ENCODE measurements around the gene PPIP5K2. TPM values are rescaled to one million over a fixed set of nuclear protein-coding genes. Genes with fewer than 3 reads are reported as not detected.

Gene PPIP5K2
- total and polyA plus RNA-seq, 2 donors (not counting 3 experiments of a cell fraction or from before 2014, with no cell fraction given), result 20.8 to 69.4 TPM

GRCh38 chr5:103114440-103114839 is 5.7 kb upstream of the PPIP5K2 start:
- dilution Hi-C loops (cut with MboI; ENCODE audit: extremely low pct_ligation_motif_present, low sequenced_read_pairs), result no loop called here
- DNase-seq (ENCODE audit: low read depth, low spot score) (no peak), FAIRE-seq (no peak)
- H3K4me2 ChIP-seq (ENCODE audit: insufficient read depth, low read length), result no peak overlapping the region
- peaks cover 9% of the 10 kb centered on the region for H3K4me1 ChIP-seq (ENCODE audit: control insufficient read depth, extremely low read depth, insufficient read depth, low read length)
- POLR2A ChIA-PET, result no interaction called here
- H3K4me3 ChIP-seq (replicated peaks in 1 of 3; ENCODE audit: insufficient read depth in 1 of 3, low read depth in 1 of 3, low read length in 3 of 3), result no peak overlapping the region
- intact Hi-C loops (cut with micrococcal nuclease), result no loop called here
- CTCF ChIA-PET, result no interaction called here
- H3K9me3 ChIP-seq (replicated peaks; ENCODE audit: control insufficient read depth, insufficient read depth, low read length), result no peaks in the 10 kb centered on the region
- no peaks in the 10 kb centered on the region for H3K9me1 ChIP-seq (replicated peaks; ENCODE audit: control insufficient read depth, extremely low read depth, insufficient read depth, low read length)
- H3K79me2 ChIP-seq (ENCODE audit: control insufficient read depth, insufficient read depth, low read length), result peaks cover 4% of the 10 kb centered on the region
- no peaks in the 10 kb centered on the region for H3K27me3 ChIP-seq (ENCODE audit: control insufficient read depth in 2 of 2, insufficient read depth in 2 of 2, low read length in 2 of 2)
- no peak overlapping the region for H2AFZ ChIP-seq (ENCODE audit: low read depth, low read length)
- H3K27ac ChIP-seq (ENCODE audit: insufficient read depth, low read depth, low read length), result no peak overlapping the region
- no TSS peak for BruUV-seq (replicated peaks)
- H3K9ac ChIP-seq (replicated peaks; ENCODE audit: extremely low read depth, insufficient read depth, low read length), result no peak overlapping the region
- no peaks in the 10 kb centered on the region for H3K36me3 ChIP-seq (ENCODE audit: control insufficient read depth in 2 of 2, extremely low read depth in 1 of 2, insufficient read depth in 2 of 2, low read length in 2 of 2)
- no peak for TF ChIP-seq POLR2A (IDR thresholded peaks at IDR 0.05; ENCODE audit: low read depth, low read length)
- no peak for TF ChIP-seq FOS (IDR thresholded peaks at IDR 0.05; ENCODE audit: borderline replicate concordance, insufficient read depth, low read length)
- no peak for TF ChIP-seq POLR2AphosphoS5 (IDR thresholded peaks at IDR 0.05; ENCODE audit: insufficient read depth, low read depth, low read length)
- no peak for TF ChIP-seq MYC (IDR thresholded peaks at IDR 0.05; ENCODE audit: low read depth, low read length)
- no peak for TF ChIP-seq EZH2 (IDR thresholded peaks at IDR 0.05; ENCODE audit: borderline replicate concordance, low read depth, low read length, severe bottlenecking)
- no peak for TF ChIP-seq MAX (IDR thresholded peaks at IDR 0.05; ENCODE audit: insufficient read depth, insufficient read length)
- TF ChIP-seq, protein P1, sequence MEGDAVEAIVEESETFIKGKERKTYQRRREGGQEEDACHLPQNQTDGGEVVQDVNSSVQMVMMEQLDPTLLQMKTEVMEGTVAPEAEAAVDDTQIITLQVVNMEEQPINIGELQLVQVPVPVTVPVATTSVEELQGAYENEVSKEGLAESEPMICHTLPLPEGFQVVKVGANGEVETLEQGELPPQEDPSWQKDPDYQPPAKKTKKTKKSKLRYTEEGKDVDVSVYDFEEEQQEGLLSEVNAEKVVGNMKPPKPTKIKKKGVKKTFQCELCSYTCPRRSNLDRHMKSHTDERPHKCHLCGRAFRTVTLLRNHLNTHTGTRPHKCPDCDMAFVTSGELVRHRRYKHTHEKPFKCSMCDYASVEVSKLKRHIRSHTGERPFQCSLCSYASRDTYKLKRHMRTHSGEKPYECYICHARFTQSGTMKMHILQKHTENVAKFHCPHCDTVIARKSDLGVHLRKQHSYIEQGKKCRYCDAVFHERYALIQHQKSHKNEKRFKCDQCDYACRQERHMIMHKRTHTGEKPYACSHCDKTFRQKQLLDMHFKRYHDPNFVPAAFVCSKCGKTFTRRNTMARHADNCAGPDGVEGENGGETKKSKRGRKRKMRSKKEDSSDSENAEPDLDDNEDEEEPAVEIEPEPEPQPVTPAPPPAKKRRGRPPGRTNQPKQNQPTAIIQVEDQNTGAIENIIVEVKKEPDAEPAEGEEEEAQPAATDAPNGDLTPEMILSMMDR (IDR thresholded peaks at IDR 0.05; ENCODE audit: extremely low read depth in 1 of 2, insufficient read depth in 1 of 2, low read depth in 1 of 2, low read length in 2 of 2), result no peak
- no peak for TF ChIP-seq GATA2 (IDR thresholded peaks at IDR 0.05; ENCODE audit: insufficient read depth, insufficient read length, low read depth, low read length)
- no peak for TF ChIP-seq JUN (IDR thresholded peaks at IDR 0.05; ENCODE audit: borderline replicate concordance, insufficient read depth, insufficient read length, low read depth)
- H4K20me1 ChIP-seq (replicated peaks; ENCODE audit: control insufficient read depth, extremely low read depth, insufficient read depth, low read length), result no peaks in the 10 kb centered on the region
